Bronchial epithelial cell (primary cell): Measurements from ENCODE around the gene MIA2. TPM values are rescaled to one million over a fixed set of nuclear protein-coding genes. Genes with fewer than 3 reads are reported as not detected.
"Not testable (repeated sequence)": the region's sequence is repeated elsewhere in the genome, so short reads cannot be mapped to it uniquely, and the experiment has no call there.

Experiments
- DNase-seq: peaks from one replicate; pipeline ENCODE4 v3.0.0-alpha.2; 2010; ENCODE audit warnings: low read depth
- FAIRE-seq: peaks from 2 replicates; lab custom pipeline; 2011; peaks lifted over from hg19 to GRCh38; lab: Jason Lieb, UNC
- H3K27me3 ChIP-seq: 2 replicates; pipeline ENCODE4 v1.5.1; 2011; ENCODE audit warnings: low read length; ENCODE audit not compliant: control insufficient read depth, insufficient read depth
- H3K36me3 ChIP-seq: 2 replicates; pipeline ENCODE4 v1.5.1; 2011; ENCODE audit warnings: low read length; ENCODE audit not compliant: control insufficient read depth, insufficient read depth
- H3K4me3 ChIP-seq: 2 replicates; pipeline ENCODE4 v1.5.1; 2011; ENCODE audit warnings: mild to moderate bottlenecking, low read depth, low read length, control low read depth
- total RNA-seq: library from RNA; depleted of rRNA; stranded (reverse); fragments of >200 nt; gene quantifications from 2 replicates; pipeline ENCODE4 v1.2.1, GENCODE V29; 2014
- TF ChIP-seq, protein P1 (sequence below): IDR thresholded peaks from 2 replicates; pipeline ENCODE4 v1.5.1; 2011; ENCODE audit warnings: mild to moderate bottlenecking, moderate library complexity, low read length, control low read depth, inconsistent platforms; ENCODE audit not compliant: insufficient read depth, severe bottlenecking

MIA2 gene
- total RNA-seq, 1 donor from 2014 or later, result 41.9 TPM

- H3K36me3 ChIP-seq, result peaks cover 1% of the 10 kb centered on the region
Measured at GRCh38 chr14:39322807-39323206, 89.1 kb downstream of the MIA2 start.

GRCh38 chr14:39324097-39324496 lies 90.4 kb downstream of the MIA2 start:
- FAIRE-seq, result no peak

More at GRCh38 chr14:39322807-39323206, 89.1 kb downstream of the MIA2 start:
- Histone ChIP-seq H3K27me3 (no peaks in the 10 kb centered on the region), H3K4me3 (no peak overlapping the region)
- FAIRE-seq (no peak), DNase-seq (no peak)
- TF ChIP-seq, protein P1, sequence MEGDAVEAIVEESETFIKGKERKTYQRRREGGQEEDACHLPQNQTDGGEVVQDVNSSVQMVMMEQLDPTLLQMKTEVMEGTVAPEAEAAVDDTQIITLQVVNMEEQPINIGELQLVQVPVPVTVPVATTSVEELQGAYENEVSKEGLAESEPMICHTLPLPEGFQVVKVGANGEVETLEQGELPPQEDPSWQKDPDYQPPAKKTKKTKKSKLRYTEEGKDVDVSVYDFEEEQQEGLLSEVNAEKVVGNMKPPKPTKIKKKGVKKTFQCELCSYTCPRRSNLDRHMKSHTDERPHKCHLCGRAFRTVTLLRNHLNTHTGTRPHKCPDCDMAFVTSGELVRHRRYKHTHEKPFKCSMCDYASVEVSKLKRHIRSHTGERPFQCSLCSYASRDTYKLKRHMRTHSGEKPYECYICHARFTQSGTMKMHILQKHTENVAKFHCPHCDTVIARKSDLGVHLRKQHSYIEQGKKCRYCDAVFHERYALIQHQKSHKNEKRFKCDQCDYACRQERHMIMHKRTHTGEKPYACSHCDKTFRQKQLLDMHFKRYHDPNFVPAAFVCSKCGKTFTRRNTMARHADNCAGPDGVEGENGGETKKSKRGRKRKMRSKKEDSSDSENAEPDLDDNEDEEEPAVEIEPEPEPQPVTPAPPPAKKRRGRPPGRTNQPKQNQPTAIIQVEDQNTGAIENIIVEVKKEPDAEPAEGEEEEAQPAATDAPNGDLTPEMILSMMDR, result no peak

DNA sequence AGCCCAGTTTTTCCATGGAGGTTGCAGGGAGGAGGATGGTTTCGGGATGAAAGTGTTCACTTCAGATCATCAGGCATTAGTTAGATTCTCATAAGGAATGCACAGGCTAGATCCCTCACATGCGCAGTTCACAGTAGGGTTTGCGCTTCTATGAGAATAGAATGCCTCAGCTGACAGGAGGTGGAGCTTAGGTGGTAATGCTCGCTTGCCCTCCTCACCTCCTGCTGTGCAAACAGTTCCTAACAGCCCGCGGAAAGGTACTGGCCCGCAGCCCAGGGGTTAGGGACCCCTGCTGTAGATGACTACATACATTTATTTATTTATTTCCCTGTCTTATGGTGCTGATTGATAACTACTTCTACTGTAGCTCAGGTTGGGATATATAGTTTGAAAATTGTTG lies 105.3 kb downstream of the MIA2 start:
- Histone ChIP-seq H3K4me3 (no peak overlapping the region), H3K27me3 (no peaks in the 10 kb centered on the region), H3K36me3 (peaks cover 3% of the 10 kb centered on the region)
- TF ChIP-seq, protein P1, result no peak
- DNase-seq, result peak; percentile 5
- no peak for FAIRE-seq

More at GRCh38 chr14:39324097-39324496, 90.4 kb downstream of the MIA2 start:
- Histone ChIP-seq H3K36me3 (peaks cover 1% of the 10 kb centered on the region), H3K4me3 (no peak overlapping the region), H3K27me3 (no peaks in the 10 kb centered on the region)
- no peak for DNase-seq
- TF ChIP-seq, protein P1, result no peak

- not testable (repeated sequence) for DNase-seq, H3K4me3 ChIP-seq, FAIRE-seq, H3K27me3 ChIP-seq, H3K36me3 ChIP-seq
Measured at GRCh38 chr14:39341126-39341525, 107.4 kb downstream of the MIA2 start.

DNA sequence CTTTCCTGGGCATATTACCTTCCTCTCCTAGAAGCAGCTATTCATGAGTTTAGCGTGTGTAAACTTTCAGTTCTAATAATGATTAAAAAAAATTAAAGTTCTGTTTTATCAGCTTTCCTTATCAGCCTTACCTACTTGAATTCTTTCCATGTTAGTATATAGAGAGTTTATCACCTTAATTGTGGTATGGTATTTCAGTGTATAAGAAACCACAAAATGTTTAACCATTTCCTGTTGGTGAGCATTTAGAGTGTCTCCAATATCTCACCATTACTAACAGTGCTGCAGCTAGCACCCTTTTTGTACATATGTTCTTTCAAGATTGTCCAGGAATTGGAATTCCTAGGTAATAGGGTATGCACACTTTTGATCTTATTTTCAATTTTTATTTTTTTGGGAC lies 109.1 kb downstream of the MIA2 start:
- no peak for DNase-seq
- TF ChIP-seq, protein P1, result no peak
- Histone ChIP-seq H3K36me3 (peaks cover 9% of the 10 kb centered on the region), H3K4me3 (no peak overlapping the region), H3K27me3 (no peaks in the 10 kb centered on the region)
- no peak for FAIRE-seq

- TF ChIP-seq, protein P1, result no peak
- Histone ChIP-seq H3K4me3 (no peak overlapping the region), H3K36me3 (peaks cover 11% of the 10 kb centered on the region), H3K27me3 (no peaks in the 10 kb centered on the region)
- FAIRE-seq (no peak), DNase-seq (no peak)
Measured at GRCh38 chr14:39343614-39344013, 109.9 kb downstream of the MIA2 start.
